K562 (cell line): ENCODE data around the gene AGR2.

Source experiments
- CEBPG ChIP-seq, 3 experiments: fragments of 200-800 bp in 1 of 3; sonication (Bioruptor generic) in 1 of 3; sonication (generic) in 1 of 3; formaldehyde crosslinking in 1 of 3; IDR thresholded peaks in 2 of 3; conservative IDR thresholded peaks in 1 of 3; 2 replicates each; pipeline versions ENCODE4 v1.6.1 to v1.8.0; 2016 to 2022; ENCODE audit warnings: missing compliant biosample characterization in 2 of 3, missing genetic modification characterization in 2 of 3, mild to moderate bottlenecking in 1 of 3, missing genetic modification reagents in 1 of 3
- ELF1 ChIP-seq: fragments of 200-800 bp; sonication (Bioruptor generic); IDR thresholded peaks from 2 replicates; pipeline ENCODE4 v1.6.1; 2016; ENCODE audit warnings: missing genetic modification characterization, missing compliant biosample characterization
- MTA3 ChIP-seq: fragments of 450-650 bp; formaldehyde crosslinking; IDR thresholded peaks from 2 replicates; pipeline ENCODE4 v1.6.1; 2017; ENCODE audit warnings: mild to moderate bottlenecking, borderline replicate concordance
- PHF20 ChIP-seq: fragments of 450-650 bp; IDR thresholded peaks from 2 replicates; pipeline ENCODE4 v1.6.1; 2018; ENCODE audit not compliant: partially characterized antibody
- RAD21 ChIP-seq, 2 experiments: fragments of 250-450 bp in 1 of 2; fragments of 450-650 bp in 1 of 2; sonication (Bioruptor Pico) in 1 of 2; formaldehyde crosslinking in 1 of 2; IDR thresholded peaks in 1 of 2; conservative IDR thresholded peaks in 1 of 2; 2 replicates each; pipeline versions ENCODE4 v1.4.0 to v1.8.0; 2020 to 2022; ENCODE audit warnings: mild to moderate bottlenecking in 2 of 2, moderate library complexity in 1 of 2
- TAF1 ChIP-seq: IDR thresholded peaks from 2 replicates; pipeline ENCODE4 v1.6.1; 2011; ENCODE audit warnings: mild to moderate bottlenecking, low read length, moderate library complexity; ENCODE audit not compliant: insufficient read depth, control insufficient read depth, severe bottlenecking; ENCODE audit errors: extremely low read depth
- ZNF174 ChIP-seq: fragments of 250-450 bp; sonication (Bioruptor Pico); IDR thresholded peaks from 2 replicates; pipeline ENCODE4 v1.4.0; 2020; ENCODE audit warnings: mild to moderate bottlenecking
- ZNF274 ChIP-seq: IDR thresholded peaks from 2 replicates; pipeline ENCODE4 v1.6.1; 2011; ENCODE audit warnings: low read depth, mild to moderate bottlenecking, low read length, moderate library complexity, borderline replicate concordance
- TF ChIP-seq, protein P1 (sequence below), 2 experiments: IDR thresholded peaks; 2 replicates each; pipeline ENCODE4 v1.6.1; 2012; ENCODE audit warnings: improper control_type of control experiment in 2 of 2, low read depth in 2 of 2, low read length in 2 of 2, borderline replicate concordance in 1 of 2
- TF ChIP-seq, protein P2 (sequence below), 3 experiments: IDR thresholded peaks in 2 of 3; conservative IDR thresholded peaks in 1 of 3; 2 replicates each; pipeline ENCODE4 v1.5.1; 2011 to 2012; ENCODE audit warnings: low read length in 3 of 3, mild to moderate bottlenecking in 3 of 3, control low read depth in 2 of 3, improper control_type of control experiment in 1 of 3, inconsistent platforms in 1 of 3, low read depth in 1 of 3, mixed read lengths in 1 of 3, moderate library complexity in 1 of 3; ENCODE audit not compliant: insufficient read depth in 2 of 3

DNA sequence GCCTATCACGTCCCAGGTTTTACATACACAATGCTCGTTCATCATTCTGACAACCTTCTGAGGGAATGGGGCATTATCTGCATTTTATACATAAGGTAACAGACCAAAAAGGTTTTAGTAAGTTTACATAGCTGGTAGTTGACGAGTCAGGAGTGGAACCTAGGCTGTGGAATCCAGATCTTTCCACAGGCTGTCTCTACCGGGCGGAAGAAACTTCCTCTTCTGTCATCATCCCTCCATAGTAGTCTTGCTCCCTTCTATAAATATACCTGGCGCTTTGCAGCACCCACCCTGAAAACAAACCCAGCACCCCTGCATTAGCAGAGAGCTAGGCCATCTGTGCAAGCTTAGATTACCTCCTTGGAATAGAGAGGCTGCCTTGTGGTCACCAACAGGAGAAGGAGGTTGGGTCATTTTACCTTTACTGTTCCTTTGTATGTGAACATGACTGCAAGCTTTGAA lies 49.9 kb downstream of the AGR2 start:
- TF ChIP-seq ZNF274, result no peak
- TF ChIP-seq PHF20, result no peak
- no peak for TF ChIP-seq MTA3
- no peak for TF ChIP-seq ELF1 (tag)
- TF ChIP-seq, protein P1, sequence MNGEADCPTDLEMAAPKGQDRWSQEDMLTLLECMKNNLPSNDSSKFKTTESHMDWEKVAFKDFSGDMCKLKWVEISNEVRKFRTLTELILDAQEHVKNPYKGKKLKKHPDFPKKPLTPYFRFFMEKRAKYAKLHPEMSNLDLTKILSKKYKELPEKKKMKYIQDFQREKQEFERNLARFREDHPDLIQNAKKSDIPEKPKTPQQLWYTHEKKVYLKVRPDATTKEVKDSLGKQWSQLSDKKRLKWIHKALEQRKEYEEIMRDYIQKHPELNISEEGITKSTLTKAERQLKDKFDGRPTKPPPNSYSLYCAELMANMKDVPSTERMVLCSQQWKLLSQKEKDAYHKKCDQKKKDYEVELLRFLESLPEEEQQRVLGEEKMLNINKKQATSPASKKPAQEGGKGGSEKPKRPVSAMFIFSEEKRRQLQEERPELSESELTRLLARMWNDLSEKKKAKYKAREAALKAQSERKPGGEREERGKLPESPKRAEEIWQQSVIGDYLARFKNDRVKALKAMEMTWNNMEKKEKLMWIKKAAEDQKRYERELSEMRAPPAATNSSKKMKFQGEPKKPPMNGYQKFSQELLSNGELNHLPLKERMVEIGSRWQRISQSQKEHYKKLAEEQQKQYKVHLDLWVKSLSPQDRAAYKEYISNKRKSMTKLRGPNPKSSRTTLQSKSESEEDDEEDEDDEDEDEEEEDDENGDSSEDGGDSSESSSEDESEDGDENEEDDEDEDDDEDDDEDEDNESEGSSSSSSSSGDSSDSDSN (IDR thresholded peaks at IDR 0.05; ENCODE audit: borderline replicate concordance in 1 of 2, low read depth in 2 of 2, low read length in 2 of 2), result no peak
- no peak for TF ChIP-seq TAF1
- no peak for TF ChIP-seq CEBPG (CRISPR knock-in tag; IDR thresholded peaks at IDR 0.05)
- TF ChIP-seq CEBPG (tag; conservative IDR thresholded peaks at IDR 0.05 in 1 of 2, IDR thresholded peaks at IDR 0.05 in 1 of 2), result no peak
- no peak for TF ChIP-seq ZNF174 (CRISPR knock-in tag)
- TF ChIP-seq, protein P2, sequence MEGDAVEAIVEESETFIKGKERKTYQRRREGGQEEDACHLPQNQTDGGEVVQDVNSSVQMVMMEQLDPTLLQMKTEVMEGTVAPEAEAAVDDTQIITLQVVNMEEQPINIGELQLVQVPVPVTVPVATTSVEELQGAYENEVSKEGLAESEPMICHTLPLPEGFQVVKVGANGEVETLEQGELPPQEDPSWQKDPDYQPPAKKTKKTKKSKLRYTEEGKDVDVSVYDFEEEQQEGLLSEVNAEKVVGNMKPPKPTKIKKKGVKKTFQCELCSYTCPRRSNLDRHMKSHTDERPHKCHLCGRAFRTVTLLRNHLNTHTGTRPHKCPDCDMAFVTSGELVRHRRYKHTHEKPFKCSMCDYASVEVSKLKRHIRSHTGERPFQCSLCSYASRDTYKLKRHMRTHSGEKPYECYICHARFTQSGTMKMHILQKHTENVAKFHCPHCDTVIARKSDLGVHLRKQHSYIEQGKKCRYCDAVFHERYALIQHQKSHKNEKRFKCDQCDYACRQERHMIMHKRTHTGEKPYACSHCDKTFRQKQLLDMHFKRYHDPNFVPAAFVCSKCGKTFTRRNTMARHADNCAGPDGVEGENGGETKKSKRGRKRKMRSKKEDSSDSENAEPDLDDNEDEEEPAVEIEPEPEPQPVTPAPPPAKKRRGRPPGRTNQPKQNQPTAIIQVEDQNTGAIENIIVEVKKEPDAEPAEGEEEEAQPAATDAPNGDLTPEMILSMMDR (IDR thresholded peaks at IDR 0.05 in 2 of 3, conservative IDR thresholded peaks at IDR 0.05 in 1 of 3; ENCODE audit: insufficient read depth in 2 of 3, low read depth in 1 of 3, low read length in 3 of 3), result no peak
- TF ChIP-seq RAD21 (CRISPR knock-in tag; conservative IDR thresholded peaks at IDR 0.05 in 1 of 2, IDR thresholded peaks at IDR 0.05 in 1 of 2), result no peak
